Small intestine (tissue), 7 donors: ENCODE results near the gene PRKCB. TPM values are rescaled to one million over a fixed set of nuclear protein-coding genes. Genes with fewer than 3 reads are reported as not detected.
A peak's percentile ranks its signal among the peaks of the same experiment; 100 is the strongest.

Experiments used
- DNase-seq, 2 donors: peaks; one replicate each; pipeline versions ENCODE4 v3.0.0 to v3.0.0-alpha.2; 2013
- FAIRE-seq: peaks from 2 replicates; lab custom pipeline; 2012; peaks lifted over from hg19 to GRCh38; lab: Jason Lieb, UNC
- H3K27ac ChIP-seq, 3 donors: one replicate each; pipeline ENCODE4 v1.5.1; 2013; ENCODE audit warnings: low read length in 2 of 3, mild to moderate bottlenecking in 2 of 3, control low read depth in 1 of 3, inconsistent platforms in 1 of 3, low read depth in 1 of 3, moderate library complexity in 1 of 3
- H3K27me3 ChIP-seq, 3 donors: one replicate each; pipeline ENCODE4 v1.6.1; 2013; ENCODE audit warnings: low read length in 3 of 3, inconsistent platforms in 1 of 3; ENCODE audit not compliant: control insufficient read depth in 3 of 3, insufficient read depth in 3 of 3
- H3K36me3 ChIP-seq, 3 donors: one replicate each; pipeline ENCODE4 v1.6.1; 2013; ENCODE audit warnings: low read length in 3 of 3, inconsistent platforms in 1 of 3, low read depth in 1 of 3, mild to moderate bottlenecking in 1 of 3, moderate library complexity in 1 of 3; ENCODE audit not compliant: control insufficient read depth in 3 of 3, insufficient read depth in 2 of 3
- H3K4me1 ChIP-seq, 3 donors: one replicate each; pipeline ENCODE4 v1.6.1; 2013; ENCODE audit warnings: low read length in 2 of 3, inconsistent platforms in 1 of 3, low read depth in 1 of 3, mild to moderate bottlenecking in 1 of 3, moderate library complexity in 1 of 3; ENCODE audit not compliant: control insufficient read depth in 3 of 3, insufficient read depth in 2 of 3
- H3K4me3 ChIP-seq, 3 donors: one replicate each; pipeline ENCODE4 v1.5.1; 2013; ENCODE audit warnings: low read length in 3 of 3, control low read depth in 1 of 3, inconsistent platforms in 1 of 3, low read depth in 1 of 3, mild to moderate bottlenecking in 1 of 3, moderate library complexity in 1 of 3
- H3K9me3 ChIP-seq, 2 donors: one replicate each; pipeline ENCODE4 v1.6.1; 2013; ENCODE audit warnings: low read depth in 1 of 2, low read length in 1 of 2; ENCODE audit not compliant: control insufficient read depth in 2 of 2, insufficient read depth in 1 of 2
- WGBS, 3 donors: extraction: QIAGEN DNeasy Blood & Tissue Kit; methylation state at CpG; one replicate each; pipeline ENCODE4 v1.1.7; 2013; 5-methylcytosine and 5-hydroxymethylcytosine counted together
- polyA plus RNA-seq, 4 donors: library from polyadenylated mRNA; stranded (reverse) in 3 of 4; unstranded in 1 of 4; fragments of 200-250 nt in 3 of 4; fragments of 120-200 nt in 1 of 4; gene quantifications; one replicate each; pipeline versions ENCODE4 v1.2.1 to v1.2.3, GENCODE V29; 2013
- donor health status: healthy with polysubstance abuse.
- donor health status: control.
- donor health status: control.
- donor health status: Bipolar disorder and iron deficiency.
- donor health status: healthy.

The PRKCB gene
- polyA plus RNA-seq, 4 donors: 2.3 to 5.1 (median 2.8) TPM

DNA sequence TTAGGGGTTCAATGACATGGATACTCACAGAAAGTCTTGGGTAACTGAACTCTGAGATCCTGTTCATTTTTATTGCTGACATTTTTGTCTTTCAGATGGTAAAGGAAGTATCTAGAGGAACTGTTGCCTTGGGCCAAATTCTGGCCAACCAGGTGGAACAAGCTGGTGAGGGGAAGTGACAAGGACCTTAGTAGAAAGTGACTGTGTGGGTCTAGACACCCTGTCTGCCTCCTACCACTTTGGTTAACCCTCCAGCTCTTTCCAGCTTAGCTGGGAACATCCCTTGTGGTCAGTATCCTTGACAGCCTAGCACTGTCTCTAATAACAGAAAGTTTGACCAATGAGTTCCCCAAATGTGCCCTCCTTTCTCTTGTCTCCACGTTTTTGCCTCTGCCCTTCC is 28.8 kb upstream of the PRKCB start:
- H3K9me3 ChIP-seq: no peaks in the 10 kb centered on the region
- H3K4me1 ChIP-seq: no peaks in the 10 kb centered on the region
- DNase-seq: no peak
- no peak overlapping the region for H3K4me3 ChIP-seq
- H3K27ac ChIP-seq: no peak overlapping the region
- peaks cover 0 to 3% (median 0%) of the 10 kb centered on the region in 3 donors for H3K27me3 ChIP-seq
- FAIRE-seq: no peak
- 57 to 76% (median 67%) methylated on average over 1 of the region's 1 CpG for WGBS, 3 donors
- no peaks in the 10 kb centered on the region for H3K36me3 ChIP-seq

DNA sequence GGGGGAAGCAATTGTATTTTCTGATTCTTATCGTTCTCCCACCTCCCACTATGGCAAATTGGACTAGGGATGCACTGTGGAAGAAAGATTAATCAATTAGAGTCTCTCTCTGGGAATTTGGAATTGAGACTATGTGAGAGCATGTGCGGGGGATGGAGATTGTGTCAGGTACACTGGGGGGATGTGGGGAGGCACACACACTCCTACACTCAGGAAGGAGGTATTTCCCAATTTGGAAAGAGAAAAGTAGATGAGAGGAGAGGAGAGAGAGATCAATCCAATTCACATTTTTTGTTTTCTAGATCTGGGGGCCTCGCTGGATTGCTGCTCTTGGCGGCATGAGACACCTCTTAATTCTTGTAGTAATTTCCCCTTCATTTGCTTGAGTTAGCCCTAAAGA is 14.3 kb upstream of the PRKCB start:
- no peak for FAIRE-seq
- Histone ChIP-seq H3K4me3 (no peak overlapping the region), H3K9me3 (no peaks in the 10 kb centered on the region), H3K4me1 (peaks cover 0 to 4% (median 0%) of the 10 kb centered on the region in 3 donors), H3K27ac (no peak overlapping the region), H3K36me3 (no peaks in the 10 kb centered on the region), H3K27me3 (no peaks in the 10 kb centered on the region)
- 78 to 97% (median 92%) methylated on average over 4 of the region's 4 CpGs for WGBS, 3 donors
- DNase-seq: no peak

DNA sequence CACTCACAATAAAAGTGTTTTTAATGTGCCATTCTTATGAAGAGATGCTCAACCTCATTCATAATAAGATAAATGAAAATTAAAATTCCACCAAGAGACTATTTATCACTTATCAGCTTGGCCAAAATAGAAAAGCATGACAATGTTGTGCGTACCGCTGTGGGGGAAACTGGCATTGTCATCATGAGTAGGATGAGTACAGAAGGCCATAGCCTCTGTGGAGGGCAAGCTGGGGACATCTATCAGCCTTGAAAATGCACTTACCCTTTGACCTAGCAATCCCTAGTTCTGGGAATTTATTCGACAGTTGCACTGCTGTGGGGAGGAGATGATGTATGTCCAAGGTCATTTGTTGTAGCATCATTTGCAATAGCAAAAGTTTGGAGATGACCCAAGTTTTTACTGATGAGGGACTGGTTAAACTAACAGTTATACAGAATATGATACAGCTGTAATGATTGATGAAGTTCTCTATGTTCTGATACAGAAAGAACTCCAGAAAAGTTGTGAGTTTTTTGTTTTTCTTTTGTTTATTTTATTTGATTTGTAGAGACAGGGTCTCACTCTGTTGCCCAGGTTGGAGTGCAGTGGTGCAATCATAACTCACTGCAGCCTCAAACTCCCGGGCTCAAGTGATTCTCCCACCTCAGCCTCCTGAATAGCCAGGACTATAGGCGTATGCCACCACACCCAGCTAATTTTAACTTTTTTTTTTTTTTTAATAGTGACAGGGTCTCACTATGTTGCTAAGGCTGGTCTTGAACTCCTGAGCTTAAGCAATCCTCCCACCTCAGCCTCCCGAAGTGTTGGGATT is 13.7 kb upstream of the PRKCB start:
- no peaks in the 10 kb centered on the region for H3K27me3 ChIP-seq
- FAIRE-seq (no peak), DNase-seq (no peak)
- H3K4me1 ChIP-seq: peaks cover 0 to 4% (median 0%) of the 10 kb centered on the region in 3 donors
- H3K4me3 ChIP-seq: no peak overlapping the region
- H3K9me3 ChIP-seq: no peaks in the 10 kb centered on the region
- no peaks in the 10 kb centered on the region for H3K36me3 ChIP-seq
- H3K27ac ChIP-seq: no peak overlapping the region
- WGBS, 3 donors: 76 to 88% (median 83%) methylated on average over 6 of the region's 6 CpGs

DNA sequence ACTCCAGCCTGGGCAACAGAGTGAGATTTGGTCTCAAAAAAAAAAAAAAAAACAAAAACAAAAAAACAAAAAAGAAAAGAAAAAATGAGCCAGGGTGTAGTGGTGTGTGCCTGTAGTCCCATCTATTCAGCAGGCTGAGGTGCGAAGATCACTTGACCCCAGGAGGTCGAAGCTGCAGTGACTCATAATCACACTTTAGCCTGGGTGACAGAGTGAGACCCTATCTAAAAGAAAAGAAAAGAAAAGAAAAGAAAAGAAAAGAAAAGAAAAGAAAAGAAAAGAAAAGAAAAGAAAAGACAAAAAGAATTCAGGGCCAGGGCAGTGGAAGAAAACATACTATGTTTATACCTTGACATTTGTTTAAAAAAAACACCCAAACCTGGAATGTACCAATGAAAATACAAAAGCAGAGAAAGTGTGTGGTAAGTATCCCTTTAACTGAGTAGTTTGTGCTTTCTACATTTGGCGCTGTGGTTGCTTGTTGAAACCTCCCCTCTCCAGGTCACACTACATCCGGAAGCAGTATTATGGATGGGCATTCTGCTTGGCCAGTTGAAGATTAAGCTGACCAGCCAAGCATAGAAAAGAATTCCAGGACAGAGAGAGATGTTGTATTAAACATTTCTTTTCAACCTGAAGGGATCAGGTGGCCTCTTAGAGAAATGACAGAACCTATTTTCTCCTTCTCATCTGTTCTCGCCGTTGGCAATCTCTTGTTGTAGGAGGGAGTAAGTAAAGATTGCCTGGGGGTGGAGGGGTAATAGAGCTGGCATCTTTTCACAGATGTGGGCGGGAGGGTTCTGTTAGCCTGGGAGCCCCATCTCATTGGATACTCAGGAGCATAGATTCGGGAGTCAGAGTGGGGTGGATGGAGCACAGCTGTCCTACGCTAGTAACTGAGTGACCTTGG is 12.1 kb upstream of the PRKCB start:
- FAIRE-seq: no peak
- 73 to 86% (median 83%) methylated on average over 9 of the region's 9 CpGs for WGBS, 3 donors

DNA sequence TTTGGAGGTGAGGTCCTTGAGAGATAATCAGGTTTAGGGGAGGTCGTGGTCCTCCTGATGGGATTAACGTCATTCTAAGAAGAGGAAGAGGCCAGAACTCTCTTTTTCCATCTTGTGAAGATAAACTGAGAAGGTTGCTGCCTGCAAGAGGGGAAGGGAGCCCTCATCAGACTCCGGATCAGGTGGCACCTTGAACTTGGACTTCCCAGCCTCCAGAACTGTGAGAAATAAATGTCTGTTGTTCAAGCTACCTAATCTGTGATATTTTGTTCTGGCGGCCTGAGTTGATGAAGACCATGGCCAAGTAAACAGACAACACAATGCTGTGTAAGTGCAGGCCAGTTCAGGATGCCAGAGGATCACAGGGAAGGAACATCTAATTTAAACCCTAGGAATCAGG is 10.9 kb upstream of the PRKCB start:
- WGBS, 3 donors: 69 to 75% (median 73%) methylated on average over 4 of the region's 4 CpGs
- Histone ChIP-seq H3K36me3 (no peaks in the 10 kb centered on the region), H3K4me1 (peaks cover 0 to 4% (median 0%) of the 10 kb centered on the region in 3 donors), H3K27me3 (no peaks in the 10 kb centered on the region), H3K9me3 (peaks cover 0 to 3% of the 10 kb centered on the region in 2 donors), H3K4me3 (no peak overlapping the region), H3K27ac (no peak overlapping the region)
- FAIRE-seq (no peak), DNase-seq (no peak)

More for the DNA sequence above, 12.1 kb upstream of the PRKCB start:
- H3K27ac ChIP-seq: no peak overlapping the region
- H3K9me3 ChIP-seq: no peaks in the 10 kb centered on the region
- H3K27me3 ChIP-seq: no peaks in the 10 kb centered on the region
- peaks cover 0 to 4% (median 0%) of the 10 kb centered on the region in 3 donors for H3K4me1 ChIP-seq
- DNase-seq: no peak
- no peak overlapping the region for H3K4me3 ChIP-seq
- no peaks in the 10 kb centered on the region for H3K36me3 ChIP-seq

DNA sequence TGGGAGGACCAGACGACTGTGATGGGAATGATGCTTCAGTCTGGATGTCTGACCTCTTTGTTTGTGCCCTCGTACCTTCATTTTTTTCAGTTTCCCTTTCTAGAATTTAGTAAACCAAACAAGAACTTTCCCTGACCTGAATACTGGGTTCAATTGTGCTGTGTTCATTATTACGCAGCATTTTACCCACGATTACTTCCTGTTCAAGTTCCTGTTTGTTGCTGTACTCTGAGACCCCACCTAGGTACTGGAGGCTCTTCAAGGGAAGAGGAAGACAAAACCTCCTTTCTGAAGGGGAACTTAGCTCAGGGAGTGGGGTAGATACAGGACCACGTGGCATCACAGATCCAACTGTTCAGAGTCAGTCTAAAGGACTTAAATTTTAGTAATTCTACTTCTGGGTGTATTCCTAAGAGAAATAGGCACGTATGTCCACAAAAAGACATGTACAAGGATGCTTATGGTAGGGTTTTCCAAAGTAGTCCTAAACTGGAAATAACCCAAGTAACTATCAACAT is 9.2 kb upstream of the PRKCB start:
- FAIRE-seq (no peak), DNase-seq (peak in 1 of 2 donors; percentile 51)
- Histone ChIP-seq H3K27me3 (no peaks in the 10 kb centered on the region), H3K4me1 (peaks cover 0 to 4% (median 0%) of the 10 kb centered on the region in 3 donors), H3K4me3 (no peak overlapping the region), H3K9me3 (peaks cover 0 to 3% of the 10 kb centered on the region in 2 donors), H3K27ac (peak overlapping the region in 2 of 3 donors; percentile 20 to 45), H3K36me3 (no peaks in the 10 kb centered on the region)
- 32 to 60% (median 43%) methylated on average over 6 of the region's 6 CpGs for WGBS, 3 donors

DNA sequence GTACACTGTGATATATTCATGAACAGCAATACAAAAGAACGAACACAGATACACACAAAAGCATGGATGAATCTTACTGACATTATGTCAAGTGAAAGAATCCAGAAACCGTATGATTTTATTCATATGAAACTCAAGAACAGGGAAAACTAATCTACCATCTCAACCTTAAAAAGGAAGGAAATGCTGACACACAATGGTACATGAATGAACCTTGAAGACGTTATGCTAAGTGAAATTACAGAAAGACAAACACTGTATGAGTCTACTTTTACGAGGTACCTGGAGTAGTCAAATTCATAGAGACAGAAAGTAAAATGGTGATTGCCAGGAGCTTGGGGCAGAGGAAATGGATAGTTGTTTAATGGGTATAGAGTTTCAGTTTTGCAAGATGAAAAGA is 8.7 kb upstream of the PRKCB start:
- Histone ChIP-seq H3K9me3 (peaks cover 0 to 3% of the 10 kb centered on the region in 2 donors), H3K4me3 (no peak overlapping the region), H3K27me3 (no peaks in the 10 kb centered on the region), H3K36me3 (no peaks in the 10 kb centered on the region), H3K27ac (peak overlapping the region in 1 of 3 donors; percentile 20), H3K4me1 (peaks cover 0 to 4% (median 0%) of the 10 kb centered on the region in 3 donors)
- no peak for DNase-seq
- WGBS, 3 donors: 37 to 49% (median 43%) methylated on average over 4 of the region's 4 CpGs
- FAIRE-seq: no peak

DNA sequence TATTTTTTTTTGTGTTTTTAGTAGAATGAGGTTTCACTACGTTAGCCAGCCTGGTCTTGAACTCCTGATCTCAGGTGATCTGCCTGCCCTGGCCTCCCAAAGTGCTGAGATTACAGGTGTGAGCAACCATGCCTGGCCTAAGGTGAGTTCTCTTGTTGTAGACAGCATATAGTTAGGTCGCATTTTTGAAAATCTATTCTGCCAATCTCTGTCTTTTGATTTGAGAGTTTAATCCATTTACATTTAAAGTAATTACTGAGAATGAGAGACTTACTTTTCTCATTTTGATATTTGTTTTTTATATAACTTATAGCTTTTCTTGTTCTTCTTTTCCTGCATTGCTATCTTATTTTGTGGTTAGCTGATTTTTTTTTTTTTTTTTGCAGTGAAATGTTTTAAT is 6.3 kb upstream of the PRKCB start:
- no peaks in the 10 kb centered on the region for H3K36me3 ChIP-seq
- peaks cover 0 to 7% (median 0%) of the 10 kb centered on the region in 3 donors for H3K27me3 ChIP-seq
- H3K27ac ChIP-seq: no peak overlapping the region
- DNase-seq (no peak), FAIRE-seq (no peak)
- H3K4me3 ChIP-seq: no peak overlapping the region
- H3K4me1 ChIP-seq: peaks cover 0 to 4% (median 0%) of the 10 kb centered on the region in 3 donors
- 80 to 89% (median 88%) methylated on average over 2 of the region's 2 CpGs for WGBS, 3 donors
- H3K9me3 ChIP-seq: peaks cover 0 to 3% of the 10 kb centered on the region in 2 donors
